Anterior cingulate cortex (tissue), 58 donors: ENCODE measurements around the gene ALKBH8.

Source experiments
- DNase-seq, 58 donors: peaks; one replicate each; lab custom pipeline; 2025; lab: John Stamatoyannopoulos, UW

ALKBH8 gene

DNA sequence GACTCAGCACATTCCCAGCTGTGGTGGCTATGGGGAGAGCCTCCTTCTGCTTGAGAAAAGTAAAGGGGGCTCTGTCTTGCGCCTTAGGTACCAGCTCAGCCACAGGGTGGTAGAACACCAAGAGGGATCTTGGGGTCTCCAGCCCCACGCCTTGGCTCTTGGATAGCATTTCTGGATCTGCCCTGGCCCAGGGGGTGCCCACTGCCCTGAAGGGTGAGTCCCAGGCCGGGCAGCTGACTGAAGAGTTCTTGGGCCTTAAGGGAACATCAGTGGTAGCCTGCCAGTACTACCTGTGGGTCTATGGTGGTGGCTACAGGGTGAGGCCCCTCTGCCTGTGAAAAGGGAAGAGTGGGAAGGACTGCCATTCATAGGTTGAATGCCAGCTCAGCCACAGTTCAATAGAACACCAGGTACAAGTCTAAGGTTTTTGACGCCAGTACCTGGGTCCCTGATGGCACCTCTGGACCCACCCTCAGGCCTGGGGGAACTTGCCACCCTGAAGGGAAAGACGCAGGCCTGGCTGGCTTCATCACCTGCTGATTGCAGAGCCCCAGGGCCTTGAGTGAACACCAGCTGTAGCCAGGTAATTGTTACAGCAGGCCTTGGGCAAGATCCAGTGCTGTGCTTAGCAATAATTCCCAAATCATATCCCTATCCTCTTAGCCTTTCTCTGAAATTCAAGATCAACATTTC, 111.8 kb downstream of the ALKBH8 start:
- no peak for DNase-seq
